Measurements from ENCODE around the gene CA5A. TPM values are rescaled to one million over a fixed set of nuclear protein-coding genes. Genes with fewer than 3 reads are reported as not detected.

CA5A gene
- total and polyA plus RNA-seq, 9 of the 15 experiments (the other 6 are each of a cell fraction or from before 2014, with no cell fraction given): not detected

DNA sequence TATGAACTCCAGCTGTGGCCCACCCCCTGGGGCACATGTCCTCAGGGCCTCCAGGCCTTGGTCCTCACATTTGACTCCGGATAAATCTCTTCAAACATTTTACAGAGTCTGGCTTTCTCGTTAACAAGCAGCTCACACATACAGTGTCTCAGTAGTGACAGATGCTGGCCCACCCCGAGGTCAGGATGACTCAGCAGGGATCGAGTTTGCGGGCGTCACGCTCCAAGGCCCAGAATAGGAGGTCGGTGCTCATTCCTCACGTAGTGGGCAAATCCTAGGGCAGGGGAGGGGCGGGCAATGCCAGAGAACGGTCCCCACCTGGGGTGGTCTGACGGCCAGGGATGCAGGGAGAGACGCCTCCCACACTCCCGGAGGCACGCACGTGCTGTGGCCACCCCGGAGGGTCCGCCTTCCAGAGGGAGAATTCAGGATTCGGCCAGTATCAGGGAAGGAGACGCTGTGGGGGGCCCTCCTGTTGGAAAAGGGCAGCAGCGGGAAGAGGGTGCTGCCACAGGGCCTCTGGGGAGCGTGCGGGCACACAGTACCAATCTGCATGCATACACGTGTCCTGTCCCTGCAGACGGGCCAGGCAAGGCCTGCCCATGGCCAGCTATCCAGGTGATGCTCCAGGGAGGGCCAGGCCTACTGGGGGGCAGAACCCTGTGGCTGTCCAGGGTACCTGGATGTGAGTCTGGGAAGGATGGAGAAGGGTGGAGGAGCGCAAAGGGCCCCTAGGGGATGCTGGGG lies 75.6 kb downstream of the CA5A start (continued):
- TF ChIP-seq ILK (tag; IDR thresholded peaks at IDR 0.05; ENCODE audit: borderline replicate concordance, low read depth) (no peak), ZKSCAN1 (IDR thresholded peaks at IDR 0.05; ENCODE audit: low read depth, low read length) (no peak), ASH1L (IDR thresholded peaks at IDR 0.05; ENCODE audit: borderline replicate concordance, low read depth, partially characterized antibody) (no peak), KDM5B (IDR thresholded peaks at IDR 0.05; ENCODE audit: insufficient replicate concordance, low read depth, low read length) (no peak), SREBF1 (IDR thresholded peaks at IDR 0.05; ENCODE audit: borderline replicate concordance, low read depth, low read length) (no peak), ZNF408 (CRISPR knock-in tag; IDR thresholded peaks at IDR 0.05; ENCODE audit: low read depth) (no peak), PML (IDR thresholded peaks at IDR 0.05; ENCODE audit: low read length) (no peak), SAFB2 (IDR thresholded peaks at IDR 0.05; ENCODE audit: borderline replicate concordance, low read depth, low read length, severe bottlenecking) (no peak), ZNF75A (CRISPR knock-in tag; IDR thresholded peaks at IDR 0.05) (no peak), CXXC5 (CRISPR knock-in tag; IDR thresholded peaks at IDR 0.05) (0 out of 2 replicates have a peak, but pooled peaks have one; percentile 29), ELF2 (CRISPR knock-in tag; IDR thresholded peaks at IDR 0.05) (no peak), GABPB1 (CRISPR knock-in tag; IDR thresholded peaks at IDR 0.05) (no peak), HDAC8 (tag; IDR thresholded peaks at IDR 0.05) (no peak), NFE2L1 (tag; IDR thresholded peaks at IDR 0.05; ENCODE audit: borderline replicate concordance, low read depth) (peak; percentile 70), PURB (CRISPR knock-in tag; IDR thresholded peaks at IDR 0.05; ENCODE audit: low read depth) (no peak), ZFP30 (CRISPR knock-in tag; IDR thresholded peaks at IDR 0.05; ENCODE audit: borderline replicate concordance) (no peak), STAG1 (CRISPR knock-in tag; IDR thresholded peaks at IDR 0.05; ENCODE audit: borderline replicate concordance) (no peak), TAL1 (IDR thresholded peaks at IDR 0.05) (no peak), KDM1A (IDR thresholded peaks at IDR 0.05) (0 out of 4 replicates have a peak, but pooled peaks have one; percentile 11 to 57), ZNF354B (CRISPR knock-in tag; IDR thresholded peaks at IDR 0.05) (no peak), KAT2B (IDR thresholded peaks at IDR 0.05; ENCODE audit: low read depth, low read length) (no peak), SNRNP70 (optimal IDR thresholded peaks at IDR 0.05; ENCODE audit: low read depth, low read length) (no peak), MYNN (IDR thresholded peaks at IDR 0.05) (no peak), MYNN (CRISPR knock-in tag; IDR thresholded peaks at IDR 0.05) (no peak), ZNF143 (CRISPR knock-in tag; IDR thresholded peaks at IDR 0.05) (no peak)
- TF ChIP-seq, protein P1, sequence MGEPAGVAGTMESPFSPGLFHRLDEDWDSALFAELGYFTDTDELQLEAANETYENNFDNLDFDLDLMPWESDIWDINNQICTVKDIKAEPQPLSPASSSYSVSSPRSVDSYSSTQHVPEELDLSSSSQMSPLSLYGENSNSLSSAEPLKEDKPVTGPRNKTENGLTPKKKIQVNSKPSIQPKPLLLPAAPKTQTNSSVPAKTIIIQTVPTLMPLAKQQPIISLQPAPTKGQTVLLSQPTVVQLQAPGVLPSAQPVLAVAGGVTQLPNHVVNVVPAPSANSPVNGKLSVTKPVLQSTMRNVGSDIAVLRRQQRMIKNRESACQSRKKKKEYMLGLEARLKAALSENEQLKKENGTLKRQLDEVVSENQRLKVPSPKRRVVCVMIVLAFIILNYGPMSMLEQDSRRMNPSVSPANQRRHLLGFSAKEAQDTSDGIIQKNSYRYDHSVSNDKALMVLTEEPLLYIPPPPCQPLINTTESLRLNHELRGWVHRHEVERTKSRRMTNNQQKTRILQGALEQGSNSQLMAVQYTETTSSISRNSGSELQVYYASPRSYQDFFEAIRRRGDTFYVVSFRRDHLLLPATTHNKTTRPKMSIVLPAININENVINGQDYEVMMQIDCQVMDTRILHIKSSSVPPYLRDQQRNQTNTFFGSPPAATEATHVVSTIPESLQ (CRISPR knock-in tag; IDR thresholded peaks at IDR 0.05): no peak
- TF ChIP-seq, protein P2, sequence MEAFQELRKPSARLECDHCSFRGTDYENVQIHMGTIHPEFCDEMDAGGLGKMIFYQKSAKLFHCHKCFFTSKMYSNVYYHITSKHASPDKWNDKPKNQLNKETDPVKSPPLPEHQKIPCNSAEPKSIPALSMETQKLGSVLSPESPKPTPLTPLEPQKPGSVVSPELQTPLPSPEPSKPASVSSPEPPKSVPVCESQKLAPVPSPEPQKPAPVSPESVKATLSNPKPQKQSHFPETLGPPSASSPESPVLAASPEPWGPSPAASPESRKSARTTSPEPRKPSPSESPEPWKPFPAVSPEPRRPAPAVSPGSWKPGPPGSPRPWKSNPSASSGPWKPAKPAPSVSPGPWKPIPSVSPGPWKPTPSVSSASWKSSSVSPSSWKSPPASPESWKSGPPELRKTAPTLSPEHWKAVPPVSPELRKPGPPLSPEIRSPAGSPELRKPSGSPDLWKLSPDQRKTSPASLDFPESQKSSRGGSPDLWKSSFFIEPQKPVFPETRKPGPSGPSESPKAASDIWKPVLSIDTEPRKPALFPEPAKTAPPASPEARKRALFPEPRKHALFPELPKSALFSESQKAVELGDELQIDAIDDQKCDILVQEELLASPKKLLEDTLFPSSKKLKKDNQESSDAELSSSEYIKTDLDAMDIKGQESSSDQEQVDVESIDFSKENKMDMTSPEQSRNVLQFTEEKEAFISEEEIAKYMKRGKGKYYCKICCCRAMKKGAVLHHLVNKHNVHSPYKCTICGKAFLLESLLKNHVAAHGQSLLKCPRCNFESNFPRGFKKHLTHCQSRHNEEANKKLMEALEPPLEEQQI (IDR thresholded peaks at IDR 0.05): no peak

All from K562 (cell line).